Left renal cortex interstitium (tissue), 4 donors: ENCODE data around the gene GUCD1. TPM values are rescaled to one million over a fixed set of nuclear protein-coding genes. Genes with fewer than 3 reads are reported as not detected.
"Not testable (repeated sequence)": the region's sequence is repeated elsewhere in the genome, so short reads cannot be mapped to it uniquely, and the experiment has no call there.

Source experiments
- DNase-seq, 4 donors: peaks; one replicate each; pipeline ENCODE4 v3.0.0-alpha.2; 2013; ENCODE audit warnings: low read depth in 4 of 4, low spot score in 2 of 4, missing footprints in 1 of 4
- polyA plus RNA-seq, 4 donors: library from polyadenylated mRNA; unstranded; fragments of 120-200 nt; gene quantifications; one replicate each; pipeline ENCODE4 v1.2.1, GENCODE V29; 2013; ENCODE audit not compliant: insufficient read length in 4 of 4

Gene GUCD1
- polyA plus RNA-seq, 4 donors: 82.9 to 96.5 (median 93.2) TPM

- no peak for DNase-seq
Observed at GRCh38 chr22:24535348-24535747, 19.6 kb downstream of the GUCD1 start.

- DNase-seq: no peak
Observed at GRCh38 chr22:24532075-24532474, 22.9 kb downstream of the GUCD1 start.

GRCh38 chr22:24530968-24531367, 24.0 kb downstream of the GUCD1 start:
- not testable (repeated sequence) for DNase-seq

- DNase-seq: no peak
Observed at GRCh38 chr22:24529898-24530297, 25.0 kb downstream of the GUCD1 start.

- DNase-seq: no peak
Observed at GRCh38 chr22:24526191-24526590, 28.7 kb downstream of the GUCD1 start.

GRCh38 chr22:24525416-24526037, 29.4 kb downstream of the GUCD1 start:
- peak in 2 of 4 donors; percentile 30 to 46 for DNase-seq

GRCh38 chr22:24523873-24524272, 31.1 kb downstream of the GUCD1 start:
- no peak for DNase-seq

- peak in 2 of 4 donors; percentile 30 to 62 for DNase-seq
Observed at GRCh38 chr22:24521791-24522245, 33.1 kb downstream of the GUCD1 start.

- no peak for DNase-seq
Observed at GRCh38 chr22:24519496-24519895, 35.4 kb downstream of the GUCD1 start.

- DNase-seq: no peak
Observed at GRCh38 chr22:24518771-24519485, 36.0 kb downstream of the GUCD1 start.

- no peak for DNase-seq
Observed at GRCh38 chr22:24518228-24518627, 36.7 kb downstream of the GUCD1 start.

- no peak for DNase-seq
Observed at GRCh38 chr22:24517446-24517845, 37.5 kb downstream of the GUCD1 start.

- peak in 1 of 4 donors; percentile 47 for DNase-seq
Observed at GRCh38 chr22:24516301-24516737, 38.6 kb downstream of the GUCD1 start.

- no peak for DNase-seq
Observed at GRCh38 chr22:24515027-24515338, 40.0 kb downstream of the GUCD1 start.

- DNase-seq: no peak
Observed at GRCh38 chr22:24514241-24515026, 40.5 kb downstream of the GUCD1 start.

GRCh38 chr22:24513378-24514240, 41.3 kb downstream of the GUCD1 start:
- no peak for DNase-seq

- no peak for DNase-seq
Observed at GRCh38 chr22:24512043-24512442, 42.9 kb downstream of the GUCD1 start.

GRCh38 chr22:24510637-24511625, 44.0 kb downstream of the GUCD1 start:
- no peak for DNase-seq

GRCh38 chr22:24507716-24508115, 47.2 kb downstream of the GUCD1 start:
- no peak for DNase-seq
